Erythroblast (primary cell): Measurements from ENCODE around the gene ZNF500.
"Not testable (repeated sequence)": the region's sequence is repeated elsewhere in the genome, so short reads cannot be mapped to it uniquely, and the experiment has no call there.

Experiments used
- DNase-seq, 2 experiments: peaks; one replicate each; lab custom pipeline; 2025; lab: John Stamatoyannopoulos, UW
- GATA1 ChIP-seq: IDR thresholded peaks from 2 replicates; pipeline ENCODE4 v1.6.1; 2011; ENCODE audit warnings: low read depth, mild to moderate bottlenecking, control low read depth, low read length, moderate library complexity
- POLR2A ChIP-seq: IDR thresholded peaks from 2 replicates; pipeline ENCODE4 v1.6.1; 2011; ENCODE audit warnings: mild to moderate bottlenecking, low read length

Gene ZNF500

DNA sequence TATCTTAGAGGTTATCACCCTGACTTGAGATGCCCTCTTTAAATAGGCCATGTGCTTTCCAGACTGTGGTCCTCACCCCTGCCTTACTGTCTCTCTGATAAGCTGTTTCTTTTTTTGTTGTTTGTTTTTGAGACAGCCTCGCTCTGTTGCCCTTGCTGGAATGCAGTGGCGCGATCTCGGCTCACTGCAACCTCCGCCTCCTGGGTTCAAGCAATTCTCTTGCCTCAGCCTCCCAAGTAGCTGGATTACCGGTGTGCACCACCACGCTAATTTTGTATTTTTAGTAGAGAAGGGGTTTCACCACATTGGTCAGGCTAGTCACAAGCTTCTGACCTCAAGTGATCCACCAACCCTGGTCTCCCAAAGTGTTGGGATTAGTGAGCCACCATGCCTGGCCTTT is 21.9 kb upstream of the ZNF500 start:
- no peak for DNase-seq
- TF ChIP-seq GATA1 (no peak), POLR2A (no peak)

DNA sequence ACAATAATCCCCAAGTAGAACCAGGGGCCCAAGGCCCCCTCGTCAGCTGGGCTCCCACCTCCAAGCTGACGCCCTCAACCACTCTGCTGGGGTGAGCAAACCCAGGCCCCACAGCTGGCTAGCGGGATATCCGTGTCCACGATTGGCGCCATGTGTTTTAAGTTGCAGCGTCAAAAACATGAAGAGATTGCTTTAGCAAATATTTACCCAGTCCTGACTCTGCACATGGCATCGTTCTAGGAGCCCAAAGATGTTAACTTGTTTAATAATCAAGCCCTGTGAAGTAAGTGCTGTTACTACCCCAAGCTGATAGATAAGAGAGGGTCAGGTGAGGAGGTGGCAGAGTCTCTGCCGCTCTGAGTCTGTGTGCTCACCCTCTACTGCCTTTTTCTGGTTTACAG is 21.5 kb upstream of the ZNF500 start:
- TF ChIP-seq GATA1 (no peak), POLR2A (no peak)
- no peak for DNase-seq

DNA sequence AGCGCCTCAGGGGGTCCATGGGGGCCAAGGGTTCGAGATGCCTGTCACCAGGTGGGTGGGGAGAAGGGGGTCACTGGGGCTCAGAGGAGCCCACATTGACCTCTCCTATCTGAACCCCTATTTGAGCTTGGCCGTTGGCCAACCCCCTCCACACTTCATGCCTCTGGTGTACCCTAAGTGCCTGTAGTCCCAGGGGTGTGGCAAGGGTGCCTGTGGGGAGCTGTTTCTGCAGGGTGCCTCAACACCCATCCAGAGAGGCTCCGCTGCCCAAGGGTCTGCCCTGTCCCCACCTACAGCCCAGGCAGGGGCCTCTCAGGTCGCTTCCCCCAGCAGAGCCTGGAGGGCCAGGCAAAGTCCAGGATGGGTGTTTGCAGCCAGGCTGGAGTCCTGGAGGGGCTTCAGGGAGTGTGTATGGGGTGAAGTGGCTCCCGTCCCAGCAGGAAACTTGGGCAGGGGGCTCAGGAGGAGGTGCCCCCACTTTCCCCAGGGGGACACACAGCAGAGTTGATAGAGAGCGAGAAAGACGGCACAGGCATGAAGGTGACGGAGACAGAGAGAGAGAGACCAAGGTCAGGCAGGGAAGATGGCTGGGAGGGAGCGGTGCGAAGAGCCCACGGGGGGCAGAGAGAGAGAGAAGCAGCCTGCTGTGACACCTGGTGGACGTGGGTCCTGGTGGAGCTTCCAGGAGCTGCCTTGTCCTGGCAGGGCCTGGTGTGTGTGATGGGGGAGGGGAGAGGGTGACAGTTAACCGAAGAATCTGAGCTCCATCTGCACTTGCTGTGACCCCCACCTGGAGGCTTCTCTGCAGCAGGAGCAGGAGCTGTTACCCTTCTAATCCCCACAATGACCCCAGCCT is 20.9 kb upstream of the ZNF500 start, which contains the start of gene SEPTIN12:
TSS of gene SEPTIN12 (minus strand) at position 719 of the 856 bp plus-strand sequence. CDS start at position 19, 700 bp downstream.
- TF ChIP-seq POLR2A (no peak), GATA1 (no peak)
- DNase-seq, result no peak

DNA sequence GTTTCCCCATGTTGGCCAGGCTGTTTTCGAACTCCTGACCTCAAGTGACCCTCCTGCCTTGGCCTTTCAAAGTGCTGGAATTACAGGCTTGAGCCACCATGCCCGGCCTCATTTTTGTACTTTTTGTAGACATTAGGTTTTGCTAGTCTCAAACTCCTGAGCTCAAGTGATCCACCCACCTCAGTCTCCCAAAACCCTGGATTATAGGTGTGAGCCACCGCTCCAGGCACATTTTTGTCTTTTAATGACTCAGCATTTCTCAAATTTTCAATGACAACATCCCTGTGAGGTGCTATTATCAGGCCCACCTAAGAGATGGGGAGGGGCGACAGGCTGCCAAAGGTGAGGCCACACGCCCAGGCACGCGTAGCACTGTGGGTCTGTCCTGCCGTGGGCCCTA is 20.1 kb upstream of the ZNF500 start:
- TF ChIP-seq GATA1 (no peak), POLR2A (no peak)
- no peak for DNase-seq

- DNase-seq, result no peak
- TF ChIP-seq GATA1, result no peak
- no peak for TF ChIP-seq POLR2A
Observed at GRCh38 chr16:4785758-4786433, 18.9 kb upstream of the ZNF500 start.

DNA sequence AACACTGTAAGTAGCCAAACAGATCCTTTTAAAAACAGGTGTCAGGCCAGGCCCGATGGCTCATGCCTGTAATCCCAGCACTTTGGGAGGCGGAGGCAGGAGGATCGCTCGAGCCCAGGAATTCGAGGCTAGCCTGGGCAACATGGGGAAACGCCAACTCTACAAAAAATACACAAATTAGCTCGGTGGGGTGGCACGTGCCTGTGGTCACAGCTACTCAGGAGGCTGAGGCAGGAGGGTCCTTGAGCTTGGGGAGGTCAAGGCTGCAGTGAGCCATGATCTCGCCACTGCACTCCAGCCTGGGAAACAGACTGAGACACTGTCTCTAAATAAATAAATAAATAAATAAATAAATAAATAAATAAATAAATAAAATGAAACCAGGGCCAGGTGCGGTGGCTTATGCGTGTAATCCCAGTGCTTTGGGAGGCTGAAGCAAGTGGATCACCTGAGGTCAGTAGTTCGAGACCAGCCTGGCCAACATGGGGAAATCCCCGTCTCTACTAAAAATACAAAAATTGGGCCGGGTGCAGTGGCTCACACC is 17.6 kb upstream of the ZNF500 start:
- not testable (repeated sequence) for DNase-seq

DNA sequence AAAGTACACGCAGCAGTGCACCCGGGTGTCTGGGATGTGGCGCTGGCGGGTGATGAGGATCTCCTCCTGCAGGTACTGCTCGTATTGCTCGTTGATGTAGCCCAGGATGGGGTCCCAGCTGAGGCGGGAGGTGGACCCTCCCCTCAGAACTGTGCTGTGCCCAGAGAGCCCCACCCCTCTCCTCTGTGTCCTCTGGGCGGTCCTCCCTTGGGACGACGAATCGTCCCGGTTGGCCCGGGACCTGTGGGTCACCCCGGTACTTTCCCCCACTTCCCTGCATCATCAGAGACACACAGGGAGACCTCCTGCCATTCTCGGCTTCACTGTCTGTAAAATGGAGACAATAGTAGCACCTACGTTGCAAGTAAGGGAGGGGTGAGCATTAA is 17.0 kb upstream of the ZNF500 start:
- TF ChIP-seq GATA1 (no peak), POLR2A (no peak)
- no peak for DNase-seq

GRCh38 chr16:4783251-4783950 is 16.4 kb upstream of the ZNF500 start:
- TF ChIP-seq POLR2A (no peak), GATA1 (no peak)
- no peak for DNase-seq

GRCh38 chr16:4780235-4780634 is 13.3 kb upstream of the ZNF500 start:
- no peak for TF ChIP-seq POLR2A
- TF ChIP-seq GATA1, result no peak
- no peak for DNase-seq

DNA sequence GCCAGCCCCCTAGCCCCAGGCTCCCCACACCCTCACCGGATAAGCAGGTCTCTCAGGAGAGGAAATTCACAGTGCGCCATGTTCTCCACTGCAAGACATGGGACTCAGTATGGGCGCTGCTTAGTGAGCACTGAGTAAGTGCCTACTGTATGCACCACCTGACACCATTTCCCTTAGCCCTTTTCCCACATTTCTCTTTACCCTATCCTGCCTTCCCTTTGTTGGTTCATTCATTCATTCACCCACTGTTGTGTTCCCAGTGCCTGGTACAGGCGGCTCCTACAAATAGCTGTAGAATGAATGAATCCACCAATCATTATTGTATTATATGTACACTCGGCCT is 11.1 kb upstream of the ZNF500 start:
- DNase-seq, result no peak
- no peak for TF ChIP-seq GATA1
- no peak for TF ChIP-seq POLR2A

DNA sequence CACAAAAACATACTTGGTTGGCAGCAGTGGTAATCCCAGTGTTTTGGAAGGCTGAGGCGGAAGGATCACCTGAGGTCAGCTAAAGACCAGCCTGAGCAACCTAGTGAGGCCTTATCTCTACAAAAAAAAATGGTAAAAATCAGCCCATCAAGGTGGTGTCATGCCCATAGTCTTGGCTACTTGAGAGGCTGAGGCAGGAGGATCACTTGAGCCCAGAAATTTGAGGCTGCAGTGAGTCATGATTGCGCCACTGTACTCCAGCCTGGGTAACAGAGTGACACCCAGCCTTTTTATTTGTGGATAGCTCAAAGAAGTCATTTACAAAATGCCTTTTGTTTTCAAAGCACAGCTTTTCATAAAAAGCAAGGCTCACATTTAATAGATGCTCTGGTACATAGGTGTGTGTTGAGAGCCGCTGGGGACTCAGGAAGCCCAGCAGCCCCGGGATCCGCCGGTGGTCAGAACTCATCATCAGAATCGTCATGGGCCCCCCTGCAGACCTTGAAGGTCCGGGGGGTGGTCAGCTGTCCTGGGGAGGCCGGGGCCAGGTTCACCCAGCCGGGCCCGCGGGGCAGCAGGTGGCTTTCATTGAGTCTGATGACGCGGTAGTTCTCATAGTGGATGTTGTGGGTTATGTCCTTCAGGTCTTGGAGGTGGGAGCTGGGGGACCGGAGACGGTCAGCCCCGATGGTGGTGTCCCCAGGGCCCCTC is 10.5 kb upstream of the ZNF500 start:
- no peak for TF ChIP-seq POLR2A
- no peak for TF ChIP-seq GATA1
- DNase-seq, result no peak

DNA sequence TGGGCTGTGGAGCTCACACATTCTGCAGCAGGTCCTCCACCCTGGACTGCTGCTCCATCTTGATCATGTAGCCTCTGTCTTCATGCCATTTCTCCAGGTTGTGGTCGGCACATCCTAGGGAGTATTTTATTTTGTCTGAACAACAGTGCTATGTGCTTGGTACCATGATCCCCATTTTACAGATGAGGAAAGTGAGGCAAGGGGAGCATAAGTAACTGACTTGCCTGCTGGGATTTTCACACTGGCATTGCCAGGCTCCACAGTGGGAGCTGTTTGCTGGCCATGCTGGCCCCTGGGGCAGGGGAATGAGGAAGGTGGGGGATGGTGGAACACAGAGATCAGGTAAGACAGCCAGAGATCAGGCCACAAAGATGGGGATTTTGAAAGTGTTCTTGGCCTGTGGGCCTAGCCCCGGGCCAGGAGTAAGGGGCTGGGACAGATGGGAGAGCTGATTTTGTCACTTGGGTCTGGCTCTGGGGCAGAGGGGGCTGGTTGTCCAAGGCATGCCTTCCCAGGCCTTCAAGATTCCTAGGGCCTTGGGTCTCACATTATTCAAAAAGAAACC is 9.3 kb upstream of the ZNF500 start:
- no peak for DNase-seq
- no peak for TF ChIP-seq POLR2A
- TF ChIP-seq GATA1, result no peak

GRCh38 chr16:4775005-4775404 is 8.0 kb upstream of the ZNF500 start:
- no peak for DNase-seq
- TF ChIP-seq GATA1 (no peak), POLR2A (no peak)

GRCh38 chr16:4772351-4772750 is 5.4 kb upstream of the ZNF500 start:
- no peak for DNase-seq
- TF ChIP-seq POLR2A (no peak), GATA1 (no peak)

- no peak for DNase-seq
- TF ChIP-seq POLR2A, result no peak
- no peak for TF ChIP-seq GATA1
Observed at GRCh38 chr16:4771646-4772045, 4.7 kb upstream of the ZNF500 start.
